ENCODE results near the gene KRT74. TPM values are rescaled to one million over a fixed set of nuclear protein-coding genes. Genes with fewer than 3 reads are reported as not detected.

The KRT74 gene
- total and polyA plus RNA-seq, 9 of the 15 experiments (the other 6 are each of a cell fraction or from before 2014, with no cell fraction given) = not detected

DNA sequence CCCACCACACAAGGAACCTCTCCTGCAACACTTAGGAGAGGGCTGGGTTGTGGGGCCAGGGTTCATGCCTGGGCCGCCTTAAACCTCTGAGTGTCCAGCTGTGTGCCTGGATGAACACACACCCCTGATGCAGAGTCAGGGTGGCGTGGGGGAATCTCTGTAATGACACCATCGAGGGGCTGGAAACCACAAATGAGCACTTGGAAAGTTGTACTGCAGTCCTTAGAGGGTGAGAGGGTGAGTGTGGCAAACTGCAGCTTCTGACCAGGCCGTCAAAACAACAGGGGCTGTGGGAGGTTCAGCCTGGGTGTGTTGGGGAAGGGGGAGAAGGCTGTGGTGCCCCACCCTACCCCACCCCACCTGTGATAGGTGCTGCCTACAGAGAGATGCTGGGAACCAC, 41.0 kb downstream of the KRT74 start:
- POLR2A ChIA-PET = interaction anchor here (0.6 to 0.8 kb wide), 2 partner anchors 149 to 345 kb away, joined by 3 read pairs; no protein-coding TSS in a partner anchor
- Histone ChIP-seq H3K9me3 (replicated peaks; ENCODE audit: control insufficient read depth, insufficient read depth, low read depth, low read length) (no peaks in the 10 kb centered on the region), H2AFZ (ENCODE audit: low read depth, low read length) (no peak overlapping the region), H3K4me2 (ENCODE audit: insufficient read depth, low read length) (no peak overlapping the region), H3K27me3 (ENCODE audit: control insufficient read depth in 2 of 2, insufficient read depth in 2 of 2, low read length in 2 of 2) (peaks cover 7 to 37% of the 10 kb centered on the region in 2 experiments; a peak in 4 of 5 replicates), H3K4me1 (replicated peaks in 1 of 2; ENCODE audit: control insufficient read depth in 2 of 2, insufficient read depth in 2 of 2, low read length in 2 of 2) (no peaks in the 10 kb centered on the region), H3K79me2 (ENCODE audit: control insufficient read depth, insufficient read depth, low read length) (no peaks in the 10 kb centered on the region), H3K36me3 (ENCODE audit: control insufficient read depth, insufficient read depth, low read length) (no peaks in the 10 kb centered on the region), H3K4me3 (no peak overlapping the region), H3K27ac (ENCODE audit: extremely low read depth, low read depth, low read length) (no peak overlapping the region), H4K20me1 (replicated peaks; ENCODE audit: control insufficient read depth, insufficient read depth, low read length) (peaks cover 5% of the 10 kb centered on the region; the same call in 1 of the 2 replicates), H3K9ac (ENCODE audit: insufficient read depth in 1 of 2, low read depth in 2 of 2, low read length in 2 of 2) (no peak overlapping the region), H3K9me1 (ENCODE audit: control insufficient read depth, insufficient read depth, low read length) (no peaks in the 10 kb centered on the region)
- no peak for DNase-seq (ENCODE audit: extremely low read depth in 1 of 4, low spot score in 3 of 4)
- BruUV-seq (replicated peaks) = no TSS peak
- no peak for TF ChIP-seq TAF9B (IDR thresholded peaks at IDR 0.05; ENCODE audit: partially characterized antibody)
- TF ChIP-seq, protein P1, sequence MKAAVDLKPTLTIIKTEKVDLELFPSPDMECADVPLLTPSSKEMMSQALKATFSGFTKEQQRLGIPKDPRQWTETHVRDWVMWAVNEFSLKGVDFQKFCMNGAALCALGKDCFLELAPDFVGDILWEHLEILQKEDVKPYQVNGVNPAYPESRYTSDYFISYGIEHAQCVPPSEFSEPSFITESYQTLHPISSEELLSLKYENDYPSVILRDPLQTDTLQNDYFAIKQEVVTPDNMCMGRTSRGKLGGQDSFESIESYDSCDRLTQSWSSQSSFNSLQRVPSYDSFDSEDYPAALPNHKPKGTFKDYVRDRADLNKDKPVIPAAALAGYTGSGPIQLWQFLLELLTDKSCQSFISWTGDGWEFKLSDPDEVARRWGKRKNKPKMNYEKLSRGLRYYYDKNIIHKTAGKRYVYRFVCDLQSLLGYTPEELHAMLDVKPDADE (conservative IDR thresholded peaks at IDR 0.05; ENCODE audit: control insufficient read depth, low read depth, low read length) = no peak
- no peak for TF ChIP-seq ETV1 (tag; conservative IDR thresholded peaks at IDR 0.05; ENCODE audit: low read depth)
- TF ChIP-seq, protein P2, sequence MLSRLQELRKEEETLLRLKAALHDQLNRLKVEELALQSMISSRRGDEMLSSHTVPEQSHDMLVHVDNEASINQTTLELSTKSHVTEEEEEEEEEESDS (CRISPR knock-in tag; IDR thresholded peaks at IDR 0.05) = no peak
- TF ChIP-seq ZNF384 (IDR thresholded peaks at IDR 0.05; ENCODE audit: low read depth, low read length) = no peak
- TF ChIP-seq FOXJ2 (tag; IDR thresholded peaks at IDR 0.05) = no peak
- no peak for TF ChIP-seq PHTF2 (CRISPR knock-in tag; IDR thresholded peaks at IDR 0.05)
- TF ChIP-seq, protein P3, sequence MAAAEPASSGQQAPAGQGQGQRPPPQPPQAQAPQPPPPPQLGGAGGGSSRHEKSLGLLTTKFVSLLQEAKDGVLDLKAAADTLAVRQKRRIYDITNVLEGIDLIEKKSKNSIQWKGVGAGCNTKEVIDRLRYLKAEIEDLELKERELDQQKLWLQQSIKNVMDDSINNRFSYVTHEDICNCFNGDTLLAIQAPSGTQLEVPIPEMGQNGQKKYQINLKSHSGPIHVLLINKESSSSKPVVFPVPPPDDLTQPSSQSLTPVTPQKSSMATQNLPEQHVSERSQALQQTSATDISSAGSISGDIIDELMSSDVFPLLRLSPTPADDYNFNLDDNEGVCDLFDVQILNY (CRISPR knock-in tag; IDR thresholded peaks at IDR 0.05) = no peak
- no peak for TF ChIP-seq SMAD1 (IDR thresholded peaks at IDR 0.05; ENCODE audit: low read depth, low read length, partially characterized antibody)
- no peak for TF ChIP-seq ZNF507 (tag; conservative IDR thresholded peaks at IDR 0.05)
- TF ChIP-seq DPF2 (IDR thresholded peaks at IDR 0.05) = no peak
- no peak for TF ChIP-seq ZNF764 (CRISPR knock-in tag; IDR thresholded peaks at IDR 0.05; ENCODE audit: low read depth)
- no peak for TF ChIP-seq ZNF3 (CRISPR knock-in tag; IDR thresholded peaks at IDR 0.05)
- in situ Hi-C loops (cut with MboI) (no loop called here), intact Hi-C loops (cut with micrococcal nuclease) (no loop called here)
- FAIRE-seq = no peak
- CTCF ChIA-PET (ENCODE audit: low intra/inter-chr PET ratio) = no interaction called here
- no peak for ATAC-seq
- 2% methylated on average over 4 of the region's 4 CpGs for WGBS (ENCODE audit: insufficient coverage, low coverage, missing lambda C conversion rate)
